ENCODE measurements around the gene AHCYL2. TPM values are rescaled to one million over a fixed set of nuclear protein-coding genes. Genes with fewer than 3 reads are reported as not detected.

Gene AHCYL2
- total RNA-seq, 1 donor from 2014 or later, result 39.3 TPM

DNA sequence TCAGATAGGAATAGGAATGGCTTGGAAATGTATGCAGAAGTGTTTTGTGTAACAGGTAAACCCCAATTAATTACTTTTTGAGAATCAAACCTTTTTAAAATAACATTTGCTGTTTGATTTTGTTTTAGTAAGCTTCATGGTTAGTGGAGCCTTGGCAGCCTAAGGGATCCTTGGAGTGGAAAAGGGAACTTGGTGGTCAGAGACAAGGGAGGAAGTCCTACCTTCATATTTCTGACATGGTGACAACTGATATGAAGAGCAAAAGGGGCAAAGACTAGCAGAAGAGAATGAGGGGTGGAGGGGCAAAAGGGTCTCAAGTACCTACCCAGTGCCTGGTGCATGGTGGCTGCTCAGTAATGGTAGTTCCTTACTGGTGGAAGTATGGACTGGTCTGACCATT is 32.3 kb downstream of the AHCYL2 start:
- no peak overlapping the region for H3K9ac ChIP-seq
- H3K27ac Mint-ChIP-seq, result peak overlapping the region; percentile 23
- peaks cover 2% of the 10 kb centered on the region for H3K27me3 Mint-ChIP-seq (ENCODE audit: insufficient read depth, low read depth)
- peaks cover 50% of the 10 kb centered on the region for H3K4me1 ChIP-seq
- TF ChIP-seq EZH2phosphoT487 (IDR thresholded peaks at IDR 0.05), result no peak
- TF ChIP-seq CTCF (IDR thresholded peaks at IDR 0.05), result no peak
- no peak for TF ChIP-seq EZH2 (IDR thresholded peaks at IDR 0.05)
- no peak overlapping the region for H3K4me3 ChIP-seq
- peaks cover 4% of the 10 kb centered on the region for H4K20me1 ChIP-seq (ENCODE audit: low read depth)
- H3F3A ChIP-seq (ENCODE audit: low read depth), result peaks cover 43% of the 10 kb centered on the region
- peaks cover 43% of the 10 kb centered on the region for H3K4me1 Mint-ChIP-seq
- DNase-seq (ENCODE audit: low spot score), result no peak
- peak overlapping the region; percentile 9 for H3K27ac ChIP-seq
- H3K36me3 Mint-ChIP-seq, result peaks cover 12% of the 10 kb centered on the region
- H3K79me2 ChIP-seq (ENCODE audit: low read depth), result peaks cover 90% of the 10 kb centered on the region
- no peaks in the 10 kb centered on the region for H3K36me3 ChIP-seq
- no peaks in the 10 kb centered on the region for H3K9me3 ChIP-seq (ENCODE audit: low read depth)
- peak overlapping the region; percentile 21 for H3K4me2 ChIP-seq
- no peak overlapping the region for H3K4me3 Mint-ChIP-seq
- peaks cover 4% of the 10 kb centered on the region for H3K9me3 Mint-ChIP-seq
- no peak overlapping the region for H2AFZ ChIP-seq (replicated peaks)
- H3K27me3 ChIP-seq, result no peaks in the 10 kb centered on the region

DNA sequence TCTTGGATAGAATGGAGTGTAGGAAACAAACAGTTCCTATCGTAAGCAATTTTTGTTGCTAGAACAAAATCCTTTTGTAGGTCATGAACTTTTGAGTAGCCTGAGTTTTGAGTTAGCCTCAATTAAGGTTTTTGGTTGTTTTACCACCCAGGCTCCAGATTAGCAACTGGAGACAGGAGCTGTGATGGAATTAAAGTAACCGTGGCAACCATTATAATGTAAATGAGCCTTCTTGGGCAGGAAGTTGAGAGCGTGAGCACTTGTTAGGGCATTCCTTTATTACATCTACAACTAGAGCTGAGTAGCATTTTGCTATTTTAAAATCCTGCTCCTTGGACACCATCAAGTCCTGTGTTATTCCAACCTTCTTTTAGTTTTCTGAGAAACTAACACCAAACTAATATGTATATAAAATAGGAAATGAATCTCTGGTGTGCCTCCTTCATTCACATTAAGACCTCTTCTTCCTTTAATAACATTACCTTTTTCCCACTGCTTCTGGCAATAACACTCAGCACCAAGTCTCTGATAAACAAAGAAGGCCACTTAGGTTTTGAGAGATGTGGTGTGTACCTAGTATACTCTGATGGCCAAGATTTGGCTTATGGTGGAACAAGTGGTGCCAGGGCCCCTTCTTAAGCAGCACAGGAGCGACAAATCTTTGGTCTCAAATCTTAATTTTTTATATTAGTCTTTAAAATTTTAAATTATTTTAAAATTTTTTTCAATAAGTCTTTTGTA is 34.0 kb downstream of the AHCYL2 start:
- H2AFZ ChIP-seq (replicated peaks), result no peak overlapping the region
- H3K27me3 Mint-ChIP-seq (ENCODE audit: insufficient read depth, low read depth), result peaks cover 2% of the 10 kb centered on the region
- no peak overlapping the region for H3K9ac ChIP-seq
- peaks cover 38% of the 10 kb centered on the region for H3F3A ChIP-seq (ENCODE audit: low read depth)
- H3K4me2 ChIP-seq, result peak overlapping the region; percentile 86
- peaks cover 42% of the 10 kb centered on the region for H3K4me1 Mint-ChIP-seq
- H3K27ac Mint-ChIP-seq, result peak overlapping the region; percentile 97
- H3K4me3 Mint-ChIP-seq, result peak overlapping the region; percentile 59
- H3K27me3 ChIP-seq, result no peaks in the 10 kb centered on the region
- H3K4me1 ChIP-seq, result peaks cover 50% of the 10 kb centered on the region
- peak overlapping the region; percentile 46 for H3K4me3 ChIP-seq
- TF ChIP-seq CTCF (IDR thresholded peaks at IDR 0.05), result no peak
- peak; percentile 25 for TF ChIP-seq EZH2phosphoT487 (IDR thresholded peaks at IDR 0.05)
- no peak for TF ChIP-seq EZH2 (IDR thresholded peaks at IDR 0.05)
- H3K36me3 ChIP-seq, result peaks cover 3% of the 10 kb centered on the region
- no peaks in the 10 kb centered on the region for H4K20me1 ChIP-seq (ENCODE audit: low read depth)
- H3K9me3 Mint-ChIP-seq, result peaks cover 3% of the 10 kb centered on the region
- peak; percentile 93 for DNase-seq (ENCODE audit: low spot score)
- peak overlapping the region; percentile 92 for H3K27ac ChIP-seq
- H3K36me3 Mint-ChIP-seq, result peaks cover 10% of the 10 kb centered on the region
- no peaks in the 10 kb centered on the region for H3K9me3 ChIP-seq (ENCODE audit: low read depth)
- H3K79me2 ChIP-seq (ENCODE audit: low read depth), result peaks cover 88% of the 10 kb centered on the region

DNA sequence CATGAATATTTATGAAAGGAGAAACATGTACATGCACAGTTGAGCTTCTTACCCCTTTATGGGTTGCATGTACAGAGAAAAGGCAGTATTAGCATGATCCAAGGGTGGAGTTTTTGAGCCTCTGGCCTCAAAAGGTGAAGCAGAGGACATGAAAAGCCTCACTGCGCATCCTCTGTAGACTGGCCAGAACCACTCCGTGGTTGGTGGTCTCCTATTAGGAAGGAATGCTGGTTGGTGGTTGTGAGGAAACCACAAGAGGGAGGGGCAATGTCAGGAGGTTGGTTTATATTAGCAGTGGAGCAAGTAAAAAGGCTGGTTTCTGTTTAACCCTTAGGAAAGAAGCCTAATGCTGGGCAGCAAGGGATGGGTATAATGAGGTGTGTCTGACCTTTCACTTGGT is 37.5 kb downstream of the AHCYL2 start:
- peaks cover 4% of the 10 kb centered on the region for H3K36me3 Mint-ChIP-seq
- no peaks in the 10 kb centered on the region for H4K20me1 ChIP-seq (ENCODE audit: low read depth)
- H3K27ac Mint-ChIP-seq, result no peak overlapping the region
- H3K79me2 ChIP-seq (ENCODE audit: low read depth), result peaks cover 68% of the 10 kb centered on the region
- H3K4me3 ChIP-seq, result no peak overlapping the region
- no peak overlapping the region for H3K4me3 Mint-ChIP-seq
- no peak overlapping the region for H3K9ac ChIP-seq
- peaks cover 42% of the 10 kb centered on the region for H3K4me1 ChIP-seq
- no peaks in the 10 kb centered on the region for H3K27me3 ChIP-seq
- no peak overlapping the region for H3K4me2 ChIP-seq
- H3K27me3 Mint-ChIP-seq (ENCODE audit: insufficient read depth, low read depth), result peaks cover 2% of the 10 kb centered on the region
- no peak overlapping the region for H3K27ac ChIP-seq
- no peaks in the 10 kb centered on the region for H3K9me3 Mint-ChIP-seq
- H2AFZ ChIP-seq (replicated peaks), result no peak overlapping the region
- no peaks in the 10 kb centered on the region for H3K9me3 ChIP-seq (ENCODE audit: low read depth)
- peaks cover 3% of the 10 kb centered on the region for H3K36me3 ChIP-seq
- DNase-seq (ENCODE audit: low spot score), result no peak
- H3K4me1 Mint-ChIP-seq, result peaks cover 37% of the 10 kb centered on the region
- H3F3A ChIP-seq (ENCODE audit: low read depth), result peaks cover 35% of the 10 kb centered on the region
- TF ChIP-seq EZH2phosphoT487 (IDR thresholded peaks at IDR 0.05), result no peak
- TF ChIP-seq EZH2 (IDR thresholded peaks at IDR 0.05), result no peak
- no peak for TF ChIP-seq CTCF (IDR thresholded peaks at IDR 0.05)
